Measurements from ENCODE around the gene ABLIM2. TPM values are rescaled to one million over a fixed set of nuclear protein-coding genes. Genes with fewer than 3 reads are reported as not detected.

ABLIM2 gene
- total RNA-seq, 1 experiment from 2014 or later, result 1.0 TPM

DNA sequence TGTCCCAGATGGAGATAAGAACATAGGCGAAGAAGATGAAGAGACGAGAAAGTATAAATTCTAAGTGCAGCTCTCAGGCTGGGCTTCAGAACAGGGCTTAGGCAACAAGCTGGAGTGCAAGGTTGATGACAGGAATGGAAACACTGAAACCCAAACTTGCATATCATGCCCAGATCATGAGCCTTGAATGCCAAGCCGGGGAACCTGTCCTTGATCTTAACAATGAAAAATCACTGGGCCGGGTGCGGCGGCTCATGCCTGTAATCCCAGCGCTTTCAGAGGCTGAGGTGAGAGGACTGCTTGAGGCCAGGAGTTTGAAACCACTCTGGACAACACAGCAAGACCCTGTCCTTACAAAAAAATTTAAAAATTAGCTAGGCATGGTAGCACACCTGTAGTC lies 236.1 kb downstream of the ABLIM2 start:
- TF ChIP-seq, protein P1, sequence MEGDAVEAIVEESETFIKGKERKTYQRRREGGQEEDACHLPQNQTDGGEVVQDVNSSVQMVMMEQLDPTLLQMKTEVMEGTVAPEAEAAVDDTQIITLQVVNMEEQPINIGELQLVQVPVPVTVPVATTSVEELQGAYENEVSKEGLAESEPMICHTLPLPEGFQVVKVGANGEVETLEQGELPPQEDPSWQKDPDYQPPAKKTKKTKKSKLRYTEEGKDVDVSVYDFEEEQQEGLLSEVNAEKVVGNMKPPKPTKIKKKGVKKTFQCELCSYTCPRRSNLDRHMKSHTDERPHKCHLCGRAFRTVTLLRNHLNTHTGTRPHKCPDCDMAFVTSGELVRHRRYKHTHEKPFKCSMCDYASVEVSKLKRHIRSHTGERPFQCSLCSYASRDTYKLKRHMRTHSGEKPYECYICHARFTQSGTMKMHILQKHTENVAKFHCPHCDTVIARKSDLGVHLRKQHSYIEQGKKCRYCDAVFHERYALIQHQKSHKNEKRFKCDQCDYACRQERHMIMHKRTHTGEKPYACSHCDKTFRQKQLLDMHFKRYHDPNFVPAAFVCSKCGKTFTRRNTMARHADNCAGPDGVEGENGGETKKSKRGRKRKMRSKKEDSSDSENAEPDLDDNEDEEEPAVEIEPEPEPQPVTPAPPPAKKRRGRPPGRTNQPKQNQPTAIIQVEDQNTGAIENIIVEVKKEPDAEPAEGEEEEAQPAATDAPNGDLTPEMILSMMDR (conservative IDR thresholded peaks at IDR 0.05), result no peak
- Mint-ChIP-seq H3K4me1 (peaks cover 14 to 20% of the 10 kb centered on the region in 2 experiments), H3K36me3 (ENCODE audit: insufficient read depth in 1 of 3, low read depth in 3 of 3) (peaks cover 0 to 9% (median 1%) of the 10 kb centered on the region in 3 experiments; a peak in 3 of 7 replicates), H3K27ac (no peak overlapping the region), H3K9me3 (0 out of 5 replicates have a peak, but pooled peaks cover 0 to 4% of the 10 kb centered on the region in 2 experiments), H3K4me3 (no peak overlapping the region), H3K27me3 (ENCODE audit: low read depth) (no peaks in the 10 kb centered on the region)
- no peaks in the 10 kb centered on the region for H3K9me3 ChIP-seq (ENCODE audit: control insufficient read depth, low read depth, low read length)
- no peak overlapping the region for H3K9ac ChIP-seq (ENCODE audit: extremely low read depth, insufficient read length, low read length)
- H3K27me3 ChIP-seq (ENCODE audit: insufficient read depth, low read length), result no peaks in the 10 kb centered on the region
- no peak overlapping the region for H2BK20ac ChIP-seq (ENCODE audit: low read depth, low read length, poor library complexity, severe bottlenecking)
- H3K4me1 ChIP-seq (ENCODE audit: insufficient read depth, low read length), result peaks cover 2% of the 10 kb centered on the region; the same call in 1 of the 2 replicates
- H2BK15ac ChIP-seq (ENCODE audit: low read depth, low read length), result no peak overlapping the region
- H2AFZ ChIP-seq (ENCODE audit: low read length), result no peak overlapping the region
- H3K56ac ChIP-seq (ENCODE audit: insufficient read length, low read depth, low read length), result no peak overlapping the region
- peaks cover 8% of the 10 kb centered on the region; the same call in 1 of the 2 replicates for H3K79me2 ChIP-seq (ENCODE audit: insufficient read depth, low read length)
- H4K91ac ChIP-seq (ENCODE audit: insufficient read length, low read depth, low read length), result no peak overlapping the region
- no peaks in the 10 kb centered on the region for H3K23me2 ChIP-seq (ENCODE audit: insufficient read length, low read depth, low read length, poor library complexity, severe bottlenecking)
- no peak overlapping the region for H3K4me2 ChIP-seq (ENCODE audit: insufficient read depth, insufficient read length, low read length)
- H3K14ac ChIP-seq (ENCODE audit: insufficient read depth, low read length), result no peak overlapping the region
- no peak overlapping the region for H2AK5ac ChIP-seq (ENCODE audit: insufficient read length, low read length)
- H2BK5ac ChIP-seq (ENCODE audit: insufficient read length, low read length), result no peak overlapping the region
- 100% methylated on average over 1 of the region's 7 CpGs for WGBS (ENCODE audit: extremely low coverage, insufficient read length, low lambda C conversion rate)
- no peak for DNase-seq
- H3K79me1 ChIP-seq (ENCODE audit: insufficient read depth, low read depth, low read length, poor library complexity, severe bottlenecking), result no peaks in the 10 kb centered on the region
- H4K5ac ChIP-seq (ENCODE audit: insufficient read length, low read depth, low read length), result no peak overlapping the region
- H3K18ac ChIP-seq (ENCODE audit: insufficient read length, low read depth, low read length), result no peak overlapping the region
- H2BK120ac ChIP-seq (ENCODE audit: low read depth, low read length, poor library complexity, severe bottlenecking), result no peak overlapping the region
- no peak overlapping the region for H2BK12ac ChIP-seq (ENCODE audit: insufficient read length, low read depth, low read length)
- no peak overlapping the region for H3K4ac ChIP-seq (ENCODE audit: low read depth, low read length)
- H4K20me1 ChIP-seq (ENCODE audit: control insufficient read depth, insufficient read depth, insufficient read length), result no peaks in the 10 kb centered on the region
- no peak overlapping the region for H4K8ac ChIP-seq (replicated peaks; ENCODE audit: insufficient read length, low read depth, low read length)
- H3K27ac ChIP-seq (ENCODE audit: insufficient read length, low read depth, low read length), result no peak overlapping the region
- H3K23ac ChIP-seq (ENCODE audit: insufficient read length, low read depth, low read length), result no peak overlapping the region
- H3T11ph ChIP-seq (ENCODE audit: low read length), result no peak overlapping the region
